SK-N-SH treated with all-trans-retinoic acid at 6 μM for 48 hours (cell line): ENCODE data around the gene LAMTOR4.
A peak's percentile ranks its signal among the peaks of the same experiment; 100 is the strongest.

Experiments
- ATAC-seq: fragments of 200-7000 bp; cut with Tn5 transposase; 3 replicates; pipeline ENCODE4 v1.9.1; 2020; ENCODE audit warnings: mild to moderate bottlenecking, moderate library complexity
- ARNTL ChIP-seq: fragments of 450-650 bp; formaldehyde crosslinking; IDR thresholded peaks from 2 replicates; pipeline ENCODE4 v1.5.0; 2020; ENCODE audit warnings: low read depth, mild to moderate bottlenecking, moderate library complexity, borderline replicate concordance
- BACH2 ChIP-seq: fragments of 250-450 bp; sonication (Bioruptor Pico); IDR thresholded peaks from 2 replicates; pipeline ENCODE4 v1.9.0; 2021; ENCODE audit warnings: mild to moderate bottlenecking, borderline replicate concordance
- CREB5 ChIP-seq: fragments of 250-450 bp; sonication (Bioruptor Pico); IDR thresholded peaks from 2 replicates; pipeline ENCODE4 v1.5.1; 2020; ENCODE audit warnings: low read depth, mild to moderate bottlenecking, moderate library complexity
- CSDC2 ChIP-seq: fragments of 250-450 bp; sonication (Bioruptor Pico); IDR thresholded peaks from 2 replicates; pipeline ENCODE4 v1.5.0; 2020; ENCODE audit warnings: mild to moderate bottlenecking, moderate library complexity
- CSRNP3 ChIP-seq: fragments of 250-450 bp; sonication (Bioruptor Pico); IDR thresholded peaks from 2 replicates; pipeline ENCODE4 v1.5.1; 2021; ENCODE audit warnings: mild to moderate bottlenecking, moderate library complexity
- GLIS3 ChIP-seq: fragments of 250-450 bp; sonication (Bioruptor Pico); IDR thresholded peaks from 2 replicates; pipeline ENCODE4 v1.5.0; 2020; ENCODE audit warnings: mild to moderate bottlenecking, moderate library complexity
- ISL1 ChIP-seq: fragments of 250-450 bp; sonication (Bioruptor Pico); IDR thresholded peaks from 2 replicates; pipeline ENCODE4 v2.1.2; 2022; ENCODE audit warnings: mild to moderate bottlenecking, moderate library complexity
- PATZ1 ChIP-seq: fragments of 250-450 bp; sonication (Bioruptor Pico); IDR thresholded peaks from 2 replicates; pipeline ENCODE4 v1.8.0; 2020; ENCODE audit warnings: mild to moderate bottlenecking, moderate library complexity, borderline replicate concordance
- POU6F1 ChIP-seq: fragments of 250-450 bp; sonication (Bioruptor Pico); IDR thresholded peaks from 2 replicates; pipeline ENCODE4 v1.8.0; 2021; ENCODE audit warnings: low read depth, mild to moderate bottlenecking, moderate library complexity, borderline replicate concordance
- PPARA ChIP-seq: fragments of 250-450 bp; sonication (Bioruptor Pico); IDR thresholded peaks from 2 replicates; pipeline ENCODE4 v1.5.0; 2020; ENCODE audit warnings: mild to moderate bottlenecking, borderline replicate concordance
- RARB ChIP-seq: fragments of 250-450 bp; sonication (Bioruptor Pico); IDR thresholded peaks from 2 replicates; pipeline ENCODE4 v1.8.0; 2021; ENCODE audit warnings: mild to moderate bottlenecking, moderate library complexity
- SNAI2 ChIP-seq: fragments of 250-450 bp; sonication (Bioruptor Pico); IDR thresholded peaks from 2 replicates; pipeline ENCODE4 v1.5.0; 2020; ENCODE audit warnings: mild to moderate bottlenecking, moderate library complexity
- TCF4 ChIP-seq: fragments of 250-450 bp; sonication (Bioruptor Pico); IDR thresholded peaks from 2 replicates; pipeline ENCODE4 v1.8.0; 2021; ENCODE audit warnings: mild to moderate bottlenecking, moderate library complexity, borderline replicate concordance
- TOX ChIP-seq: fragments of 250-450 bp; sonication (Bioruptor Pico); IDR thresholded peaks from 2 replicates; pipeline ENCODE4 v1.8.0; 2021; ENCODE audit warnings: mild to moderate bottlenecking, moderate library complexity, borderline replicate concordance
- TSHZ2 ChIP-seq: fragments of 250-450 bp; sonication (Bioruptor Pico); IDR thresholded peaks from 2 replicates; pipeline ENCODE4 v1.5.0; 2020; ENCODE audit warnings: mild to moderate bottlenecking, moderate library complexity
- ZC3H10 ChIP-seq: fragments of 250-450 bp; sonication (Bioruptor Pico); IDR thresholded peaks from 2 replicates; pipeline ENCODE4 v1.5.1; 2021; ENCODE audit warnings: mild to moderate bottlenecking, moderate library complexity
- ZFP3 ChIP-seq: fragments of 250-450 bp; sonication (Bioruptor Pico); IDR thresholded peaks from 2 replicates; pipeline ENCODE4 v1.5.0; 2020; ENCODE audit warnings: mild to moderate bottlenecking, moderate library complexity
- ZFP30 ChIP-seq: fragments of 450-650 bp; formaldehyde crosslinking; IDR thresholded peaks from 2 replicates; pipeline ENCODE4 v1.5.0; 2022; ENCODE audit warnings: mild to moderate bottlenecking, moderate library complexity
- ZNF565 ChIP-seq: fragments of 450-650 bp; formaldehyde crosslinking; conservative IDR thresholded peaks from 2 replicates; pipeline ENCODE4 v1.5.0; 2020; ENCODE audit warnings: low read depth, mild to moderate bottlenecking, moderate library complexity
- ZNF8 ChIP-seq: fragments of 450-650 bp; formaldehyde crosslinking; IDR thresholded peaks from 2 replicates; pipeline ENCODE4 v1.5.0; 2020; ENCODE audit warnings: mild to moderate bottlenecking, moderate library complexity

The LAMTOR4 gene

GRCh38 chr7:100101016-100101862, 47.5 kb upstream of the LAMTOR4 start, which contains the start of the genes AP4M1 and MCM7:
Gene AP4M1, plus strand, starts transcription at chr7:100101643. Its CDS starts 72 bp downstream, at chr7:100101715.
Gene MCM7, minus strand, starts transcription at chr7:100101397. Its CDS starts 103 bp downstream, at chr7:100101294.
- ATAC-seq = peak; percentile 87
- peak; percentile 97 for TF ChIP-seq TSHZ2 (CRISPR knock-in tag)
- TF ChIP-seq ZNF8 (CRISPR knock-in tag) = no peak

- no peak for TF ChIP-seq POU6F1 (CRISPR knock-in tag)
- no peak for TF ChIP-seq CSDC2
- TF ChIP-seq ZNF8 (CRISPR knock-in tag) = no peak
- no peak for TF ChIP-seq ZNF565 (CRISPR knock-in tag)
- no peak for TF ChIP-seq BACH2
- no peak for TF ChIP-seq ZC3H10 (CRISPR knock-in tag)
- no peak for TF ChIP-seq SNAI2
- TF ChIP-seq TOX (CRISPR knock-in tag) = no peak
- TF ChIP-seq CREB5 (CRISPR knock-in tag) = no peak
- no peak for TF ChIP-seq ARNTL
- no peak for TF ChIP-seq ISL1 (CRISPR knock-in tag)
- no peak for TF ChIP-seq GLIS3 (CRISPR knock-in tag)
- TF ChIP-seq PPARA (CRISPR knock-in tag) = no peak
- TF ChIP-seq TCF4 (CRISPR knock-in tag) = no peak
- TF ChIP-seq TSHZ2 (CRISPR knock-in tag) = no peak
- no peak for TF ChIP-seq CSRNP3 (CRISPR knock-in tag)
- no peak for TF ChIP-seq RARB (CRISPR knock-in tag)
- no peak for TF ChIP-seq ZFP30 (CRISPR knock-in tag)
- TF ChIP-seq PATZ1 (CRISPR knock-in tag) = no peak
- TF ChIP-seq ZFP3 (CRISPR knock-in tag) = no peak
Measured at GRCh38 chr7:100102950-100103840, 45.5 kb upstream of the LAMTOR4 start.

More at GRCh38 chr7:100102950-100103840, 45.5 kb upstream of the LAMTOR4 start:
- no peak; the same call in 2 of the 3 replicates for ATAC-seq
